Stimulated activated CD8-positive, alpha-beta memory T cell treated with anti-CD3 and anti-CD28 coated beads, Interleukin-15, amount 100 ng/mL, for 4 hours (primary cell): Measurements from ENCODE around the gene ZNF563.
"Not testable (repeated sequence)": the region's sequence is repeated elsewhere in the genome, so short reads cannot be mapped to it uniquely, and the experiment has no call there.

Experiments used
- DNase-seq, 2 donors: peaks; one replicate each; pipeline ENCODE4 v3.0.0-alpha.2; 2020; ENCODE audit warnings: low read depth in 2 of 2

ZNF563 gene

GRCh38 chr19:12333162-12334159, at the start of gene ZNF563:
ZNF563 (minus strand) TSS chr19:12333633; CDS start chr19:12333482, 151 bp downstream.
- peak; percentile 96 to 97 for DNase-seq

- DNase-seq, result no peak
These were observed 47.0 kb upstream of the ZNF563 start for GRCh38 chr19:12380444-12380737.

GRCh38 chr19:12379732-12380443, 46.5 kb upstream of the ZNF563 start:
- DNase-seq, result no peak

GRCh38 chr19:12374026-12374425, 40.6 kb upstream of the ZNF563 start:
- no peak for DNase-seq

- DNase-seq, result peak; percentile 60 to 83
These were observed 32.1 kb upstream of the ZNF563 start, which contains the start of gene ZNF442 for GRCh38 chr19:12365236-12366162. ZNF442 (minus strand) TSS chr19:12365683; CDS start chr19:12363631, 2,052 bp downstream.

- DNase-seq, result no peak
These were observed 31.2 kb upstream of the ZNF563 start for GRCh38 chr19:12364391-12365235.

GRCh38 chr19:12362236-12362635, 28.8 kb upstream of the ZNF563 start:
- DNase-seq, result not testable (repeated sequence)

GRCh38 chr19:12353375-12353774, 19.9 kb upstream of the ZNF563 start:
- no peak for DNase-seq

- no peak for DNase-seq
These were observed 17.4 kb upstream of the ZNF563 start for GRCh38 chr19:12350890-12351197.

- no peak for DNase-seq
These were observed 16.9 kb upstream of the ZNF563 start for GRCh38 chr19:12350185-12350889.

- no peak for DNase-seq
These were observed 13.5 kb upstream of the ZNF563 start for GRCh38 chr19:12346896-12347295.

- no peak for DNase-seq
These were observed 11.8 kb upstream of the ZNF563 start for GRCh38 chr19:12345197-12345596.

GRCh38 chr19:12331211-12331941, 2.1 kb downstream of the ZNF563 start:
- peak; percentile 46 to 70 for DNase-seq

- no peak for DNase-seq
These were observed 3.1 kb downstream of the ZNF563 start for GRCh38 chr19:12330340-12330739.

GRCh38 chr19:12325690-12326089, 7.7 kb downstream of the ZNF563 start:
- DNase-seq, result no peak

GRCh38 chr19:12318782-12319413, 14.5 kb downstream of the ZNF563 start:
- no peak for DNase-seq

GRCh38 chr19:12314553-12314952, 18.9 kb downstream of the ZNF563 start:
- DNase-seq, result no peak

GRCh38 chr19:12308891-12309290, 24.5 kb downstream of the ZNF563 start:
- DNase-seq, result not testable (repeated sequence)

- no peak for DNase-seq
These were observed 38.2 kb downstream of the ZNF563 start for GRCh38 chr19:12295191-12295590.
